GM10266 (cell line): ENCODE results near the gene FCGR2B.
"Not testable (repeated sequence)": the region's sequence is repeated elsewhere in the genome, so short reads cannot be mapped to it uniquely, and the experiment has no call there.

Experiments
- DNase-seq: peaks from one replicate; pipeline ENCODE4 v3.0.0; 2012; ENCODE audit errors: extremely low spot score
- CTCF ChIP-seq: IDR thresholded peaks from 2 replicates; pipeline ENCODE4 v1.5.1; 2012; ENCODE audit warnings: mild to moderate bottlenecking, low read depth; ENCODE audit not compliant: control insufficient read depth, insufficient read depth; ENCODE audit errors: missing control alignments

FCGR2B gene

GRCh38 chr1:161723459-161724141, 60.7 kb downstream of the FCGR2B start:
- DNase-seq, result no peak
- TF ChIP-seq CTCF, result no peak

- DNase-seq, result not testable (repeated sequence)
Observed at GRCh38 chr1:161725258-161725907, 62.4 kb downstream of the FCGR2B start.

- TF ChIP-seq CTCF, result peak; percentile 13
- DNase-seq, result peak; percentile 42
Observed at GRCh38 chr1:161725908-161726472, 63.0 kb downstream of the FCGR2B start.

- peak; percentile 88 for DNase-seq
- no peak for TF ChIP-seq CTCF
Observed at GRCh38 chr1:161726473-161727255, 63.7 kb downstream of the FCGR2B start.

- no peak for TF ChIP-seq CTCF
- DNase-seq, result no peak
Observed at GRCh38 chr1:161727256-161727924, 64.4 kb downstream of the FCGR2B start.
